T-helper 1 cell treated with Interleukin-12 subunit alpha and Interleukin-12 subunit beta and Interleukin-4 antibody, amounts not matched to agents 30 ng/mL and 1 ng/mL, for 36 hours (primary cell): ENCODE results near the gene LATS2. TPM values are rescaled to one million over a fixed set of nuclear protein-coding genes. Genes with fewer than 3 reads are reported as not detected.

Experiments used
- intact Hi-C: fragments of 100-400 bp; cut with micrococcal nuclease; formaldehyde crosslinking; loops from one replicate; pipeline ENCODE4 v1.15.1; 2024
- total RNA-seq: library from RNA; stranded (reverse); gene quantifications from 2 replicates; pipeline ENCODE4 v1.2.3, GENCODE V29; 2022

LATS2 gene
- 2.3 and 4.0 TPM in 2 replicates for total RNA-seq

DNA sequence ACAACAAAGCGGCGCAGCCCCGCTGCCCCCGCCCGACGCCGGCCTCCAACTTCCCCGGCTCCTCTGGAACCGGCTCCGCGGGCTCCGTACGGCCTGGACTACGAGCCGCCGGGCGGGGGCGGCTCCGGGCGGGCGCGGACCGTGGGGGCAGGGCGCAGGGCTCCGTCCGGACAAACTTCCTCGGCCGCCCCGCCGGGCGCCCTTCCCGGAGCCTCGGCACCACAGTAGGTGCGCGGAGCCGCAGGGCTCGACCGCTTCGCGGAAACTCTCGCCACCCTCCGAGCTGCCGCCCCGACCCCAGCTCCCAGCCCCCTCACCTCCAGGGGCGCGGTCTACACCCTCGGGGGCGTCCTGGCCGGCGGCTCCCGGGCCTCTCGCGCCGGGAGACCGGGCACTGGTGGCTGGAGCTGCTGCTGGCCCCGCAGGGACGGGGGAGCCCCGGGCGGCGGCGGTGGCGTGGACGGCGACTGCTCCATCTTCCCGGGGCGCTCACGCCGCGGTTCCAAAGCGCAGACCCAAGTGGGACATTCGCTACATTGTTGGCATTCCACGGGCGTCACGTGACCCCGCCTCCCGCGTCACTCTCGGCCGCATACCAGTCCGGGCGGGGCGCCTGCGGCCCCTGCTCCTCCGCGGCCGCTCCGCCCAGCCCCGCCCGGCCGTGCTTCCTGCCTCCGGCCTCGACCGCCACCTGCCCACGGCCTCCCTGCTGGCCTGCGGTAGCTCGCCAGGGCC lies at the start of gene LATS2:
LATS2 (minus strand) TSS at position 558 of the 735 bp plus-strand sequence. CDS start 15,560 bp downstream, outside the sequence.
- intact Hi-C loops = loop anchor here (1.0 to 5.0 kb wide), 4 partner anchors 14 to 416 kb away; no protein-coding TSS in a partner anchor

DNA sequence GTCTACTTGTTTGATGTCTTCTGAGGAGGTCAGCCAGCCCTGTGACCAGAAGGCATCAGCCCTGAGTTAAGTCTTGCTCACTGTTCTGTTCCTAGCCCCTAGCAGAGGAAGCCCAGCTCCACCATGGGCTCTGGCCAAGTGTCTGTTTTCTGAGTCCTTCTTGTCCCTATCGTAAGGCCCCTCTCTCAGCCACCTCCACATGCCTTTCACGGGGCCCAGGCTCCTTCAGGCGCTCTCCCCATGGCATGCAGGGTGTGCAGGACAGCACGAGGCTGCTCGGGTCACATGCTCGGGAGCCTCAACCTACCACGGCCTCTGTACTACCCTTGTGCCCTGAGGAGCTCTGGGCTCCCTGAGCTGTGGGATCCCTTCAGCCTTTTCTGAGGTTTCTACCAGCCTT lies 47.8 kb upstream of the LATS2 start:
- intact Hi-C loops = no loop called here

DNA sequence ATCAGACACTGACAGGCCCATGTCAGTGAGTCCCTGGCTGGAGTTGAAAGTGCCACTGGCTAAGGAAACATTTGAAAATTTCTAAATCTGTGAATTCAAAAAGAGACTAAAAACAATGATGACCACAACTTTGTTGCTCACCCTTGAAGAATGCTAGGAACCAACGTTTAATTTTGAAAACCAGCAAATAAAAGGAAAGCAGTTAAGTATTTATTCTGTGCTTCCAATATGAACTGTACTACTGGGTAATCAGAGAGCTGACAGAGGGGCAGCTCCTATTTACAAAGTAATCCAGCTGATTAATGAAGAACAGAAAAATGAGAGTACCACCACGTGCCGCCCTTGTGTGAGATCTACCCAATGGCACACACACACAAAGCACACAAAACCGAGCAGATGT lies 44.7 kb upstream of the LATS2 start:
- intact Hi-C loops = no loop called here

DNA sequence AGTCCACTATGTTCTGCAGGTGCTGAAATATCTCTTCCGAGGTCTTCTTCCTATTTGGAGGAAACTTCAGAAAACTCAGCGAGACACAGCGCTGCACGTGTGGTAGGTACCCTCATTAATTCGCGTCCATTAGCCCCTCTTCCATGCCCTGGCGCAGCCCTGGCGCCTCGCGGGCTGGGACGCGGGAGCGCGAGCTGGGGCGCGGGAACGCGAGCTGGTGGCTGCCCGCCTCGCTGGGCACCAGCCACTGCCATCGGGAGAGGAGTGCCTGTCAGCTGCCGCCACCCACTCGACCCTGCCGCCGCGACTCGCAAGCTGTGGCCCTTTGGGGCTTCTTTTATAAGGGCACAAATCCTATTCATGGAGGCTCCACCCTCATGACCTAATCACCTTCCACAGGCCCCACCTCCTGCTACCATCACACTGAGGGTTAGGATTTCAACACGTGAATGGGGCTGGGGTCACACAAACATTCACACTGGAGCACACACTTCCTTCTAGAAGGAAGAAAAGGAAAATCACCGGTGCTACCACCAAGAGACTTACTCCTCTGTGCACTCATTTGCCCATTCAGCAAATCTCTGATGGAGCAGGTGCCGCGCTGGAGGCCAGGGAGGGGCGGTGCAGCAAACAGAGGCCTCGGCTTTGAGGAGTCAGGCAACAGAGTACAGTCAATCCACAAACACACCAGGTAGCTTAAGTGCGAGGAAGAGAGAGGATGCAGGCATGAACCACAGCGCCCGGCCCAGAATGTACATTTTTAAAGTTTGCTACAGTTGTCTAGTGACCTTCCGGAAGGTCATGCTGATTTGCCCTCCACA lies 43.0 kb upstream of the LATS2 start:
- intact Hi-C loops = no loop called here

DNA sequence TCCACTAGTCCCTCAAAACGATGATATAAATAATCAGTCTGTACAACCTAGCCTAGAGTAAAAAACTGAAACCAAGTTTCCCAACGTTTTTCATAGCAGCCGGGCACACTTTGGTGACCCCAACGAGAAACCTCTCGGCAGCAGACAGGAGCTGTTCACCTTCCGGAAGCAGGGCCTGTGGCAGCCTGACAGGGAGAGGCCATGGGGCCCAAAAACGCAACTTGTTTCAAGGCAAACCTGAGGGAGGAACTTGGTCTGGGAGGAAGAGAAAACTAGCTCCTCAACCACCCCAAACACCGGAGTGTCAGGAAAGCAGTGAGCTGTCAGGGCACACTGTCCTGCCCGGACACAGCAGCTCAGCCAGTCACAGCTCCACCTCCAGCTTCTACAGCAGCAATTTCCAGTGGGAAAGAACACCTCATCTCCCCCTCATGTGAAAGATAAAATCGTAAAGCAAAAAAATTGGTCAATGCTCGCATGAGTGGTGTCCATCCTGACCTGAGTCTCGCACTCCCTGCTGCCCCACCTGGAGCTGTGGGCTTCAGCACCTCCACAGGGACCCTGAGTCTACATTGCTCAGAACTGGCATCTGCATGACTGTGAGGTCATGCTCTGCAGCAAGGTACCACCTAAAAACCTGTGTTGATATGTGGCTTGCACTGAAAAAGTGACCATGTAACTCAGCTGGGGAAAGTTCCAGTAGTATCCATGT lies 40.6 kb upstream of the LATS2 start:
- intact Hi-C loops = no loop called here

DNA sequence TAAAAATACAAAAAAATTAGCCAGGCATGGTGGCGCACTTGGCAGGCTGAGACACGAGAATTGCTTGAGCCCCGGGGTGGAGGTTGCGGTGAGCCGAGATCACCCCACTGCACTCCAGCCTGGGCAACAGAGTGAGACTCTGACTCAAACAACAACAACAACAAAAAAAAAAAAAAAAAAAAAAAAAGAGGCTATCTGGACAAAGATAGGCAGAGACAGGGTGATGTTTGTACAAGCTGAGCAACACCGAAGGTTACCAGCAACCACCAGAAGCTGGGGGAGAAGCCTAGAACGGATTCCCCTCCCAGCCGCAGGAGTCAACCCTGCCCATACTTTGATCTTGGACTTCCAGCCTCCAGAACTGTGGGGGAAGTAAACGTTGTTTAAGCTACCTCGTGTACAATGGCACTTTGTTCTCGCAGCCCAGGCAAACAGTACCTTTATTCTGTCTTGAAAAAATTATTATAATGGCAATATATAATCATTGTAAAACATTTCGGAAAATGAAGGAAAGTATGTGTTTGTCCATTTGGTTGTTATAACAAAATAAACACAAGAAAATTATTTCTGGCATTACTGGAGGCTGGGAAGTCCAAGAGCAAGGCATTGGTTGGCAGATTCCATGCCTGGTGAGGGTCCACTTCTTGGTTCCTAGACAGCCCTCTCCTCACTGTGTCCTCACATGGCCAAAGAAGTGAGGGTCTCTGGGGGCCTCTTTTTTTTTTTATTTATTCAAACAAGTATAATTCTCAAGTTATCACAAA lies 39.8 kb upstream of the LATS2 start:
- intact Hi-C loops = no loop called here

DNA sequence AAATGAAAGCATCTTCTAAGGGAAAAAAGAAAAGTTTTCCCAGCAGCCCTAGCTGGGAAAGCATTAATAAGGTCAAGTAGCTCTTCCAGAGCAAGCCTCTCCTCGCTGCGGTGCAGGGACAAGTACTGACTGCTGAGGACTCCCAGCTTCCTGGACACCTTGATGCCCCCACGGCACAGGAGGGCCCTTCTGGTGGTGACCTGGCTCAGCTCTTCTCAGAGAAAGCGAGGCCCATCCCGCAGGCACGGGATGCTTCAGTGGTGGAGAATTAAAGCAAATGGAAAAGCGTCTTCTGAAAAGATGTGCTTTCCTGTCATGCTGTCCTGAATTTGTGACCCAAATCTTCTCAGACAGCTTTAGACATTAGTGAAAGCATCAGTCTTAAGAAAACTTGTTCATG lies 38.8 kb upstream of the LATS2 start:
- intact Hi-C loops = no loop called here

DNA sequence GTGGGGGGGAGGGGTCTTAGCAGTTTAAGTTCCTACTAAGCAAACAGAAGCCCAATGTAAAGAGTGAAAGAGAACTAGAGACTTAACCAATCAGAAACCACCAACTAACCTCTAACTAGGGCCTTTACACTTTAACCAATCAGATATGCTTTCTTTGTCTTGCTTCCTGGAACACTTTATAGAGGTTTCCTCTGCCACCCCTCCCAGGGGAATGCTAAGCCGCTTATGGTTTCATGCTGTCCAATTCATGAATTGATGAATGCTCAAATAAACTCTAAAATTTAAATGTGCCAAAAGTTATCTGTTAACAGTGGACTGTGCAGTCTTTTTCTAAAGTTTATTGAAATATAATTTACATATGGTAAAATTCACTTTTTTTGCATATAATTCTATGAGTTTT lies 33.9 kb upstream of the LATS2 start:
- intact Hi-C loops = no loop called here

DNA sequence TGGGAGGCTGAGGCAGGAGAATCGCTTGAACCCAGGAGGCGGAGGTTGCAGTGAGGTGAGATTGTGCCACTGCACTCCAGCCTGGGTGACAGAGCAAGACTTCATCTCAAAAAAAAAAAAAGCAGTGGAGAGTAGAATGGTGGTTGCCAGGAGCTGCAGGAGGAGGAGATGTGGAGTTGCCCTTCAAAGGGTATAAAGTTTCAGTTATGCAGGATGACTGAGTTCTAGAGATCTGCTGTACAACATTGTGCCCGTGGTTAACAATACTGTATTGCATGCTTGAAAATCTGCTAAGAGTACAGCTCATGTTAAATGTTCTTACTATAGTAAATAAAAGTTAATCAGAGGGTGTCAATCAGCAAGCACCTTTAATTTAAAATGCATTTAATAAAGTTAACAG lies 28.4 kb upstream of the LATS2 start:
- intact Hi-C loops = no loop called here

DNA sequence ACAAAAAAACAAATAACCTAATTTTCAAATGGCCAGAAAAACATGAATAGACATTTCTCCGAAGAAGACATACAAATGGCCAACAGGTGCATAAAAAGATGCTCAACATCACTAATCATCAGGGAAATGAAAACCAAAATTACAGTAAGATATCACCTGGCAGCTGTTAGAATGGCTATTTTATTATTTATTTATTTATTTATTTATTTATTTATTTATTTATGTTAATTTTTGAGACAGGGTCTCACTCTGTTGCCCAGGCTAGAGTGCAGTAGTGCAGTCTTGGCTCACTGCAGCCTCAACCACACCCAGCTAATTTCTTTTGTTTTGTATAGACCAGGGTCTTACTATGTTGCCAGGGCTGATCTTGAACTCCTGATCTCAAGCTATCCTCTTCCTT lies 27.1 kb upstream of the LATS2 start:
- intact Hi-C loops = no loop called here

DNA sequence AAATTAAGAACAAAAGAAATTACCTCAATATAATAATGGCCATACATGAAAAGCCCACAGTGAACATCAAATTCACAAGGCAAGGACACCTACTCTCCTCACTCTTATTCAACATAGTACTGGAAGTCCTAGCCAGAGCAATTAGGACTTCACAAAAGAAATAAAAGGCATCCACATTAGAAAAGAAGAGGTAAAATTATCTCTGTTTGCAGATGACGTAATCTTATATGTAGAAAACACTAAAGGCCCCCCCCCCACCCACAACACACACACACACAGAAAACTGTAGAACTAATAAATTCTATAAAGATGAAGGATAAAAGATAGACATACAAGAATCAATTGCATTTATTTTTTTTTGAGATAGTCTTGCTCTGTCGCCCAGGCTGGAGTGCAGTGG lies 25.5 kb upstream of the LATS2 start:
- intact Hi-C loops = no loop called here

DNA sequence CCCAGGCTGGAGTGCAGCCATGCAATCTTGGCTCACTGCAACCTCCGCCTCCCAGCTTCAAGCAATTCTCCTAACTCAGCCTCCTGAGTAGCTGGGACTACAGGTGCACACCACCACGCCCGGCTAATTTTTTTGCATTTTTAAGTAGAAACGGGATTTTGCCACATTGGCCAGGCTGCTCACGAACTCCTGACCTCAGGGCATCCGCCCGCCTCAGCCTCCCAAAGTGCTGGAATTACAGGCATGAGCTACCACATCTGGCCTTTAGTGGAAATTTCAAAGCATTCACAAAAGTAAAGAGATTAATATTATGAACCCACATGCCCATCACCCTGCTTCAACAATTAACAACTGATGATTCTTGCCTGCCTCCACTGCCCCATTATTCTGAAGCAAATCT lies 20.5 kb upstream of the LATS2 start:
- intact Hi-C loops = no loop called here

DNA sequence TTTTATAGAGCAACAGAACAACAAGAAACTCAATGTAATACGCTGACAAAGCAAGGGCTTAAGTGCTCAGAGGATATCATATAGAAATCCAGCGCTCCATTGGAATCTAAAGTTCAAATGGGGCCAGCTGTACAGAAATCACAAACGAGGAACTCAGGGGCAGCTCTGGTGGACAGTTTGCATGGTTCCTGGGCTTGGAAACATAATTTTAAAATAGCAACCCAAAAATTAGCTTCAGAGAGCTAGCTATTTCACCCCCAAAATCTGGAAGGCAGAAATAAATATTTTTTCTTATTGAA lies 19.2 kb upstream of the LATS2 start:
- intact Hi-C loops = no loop called here

DNA sequence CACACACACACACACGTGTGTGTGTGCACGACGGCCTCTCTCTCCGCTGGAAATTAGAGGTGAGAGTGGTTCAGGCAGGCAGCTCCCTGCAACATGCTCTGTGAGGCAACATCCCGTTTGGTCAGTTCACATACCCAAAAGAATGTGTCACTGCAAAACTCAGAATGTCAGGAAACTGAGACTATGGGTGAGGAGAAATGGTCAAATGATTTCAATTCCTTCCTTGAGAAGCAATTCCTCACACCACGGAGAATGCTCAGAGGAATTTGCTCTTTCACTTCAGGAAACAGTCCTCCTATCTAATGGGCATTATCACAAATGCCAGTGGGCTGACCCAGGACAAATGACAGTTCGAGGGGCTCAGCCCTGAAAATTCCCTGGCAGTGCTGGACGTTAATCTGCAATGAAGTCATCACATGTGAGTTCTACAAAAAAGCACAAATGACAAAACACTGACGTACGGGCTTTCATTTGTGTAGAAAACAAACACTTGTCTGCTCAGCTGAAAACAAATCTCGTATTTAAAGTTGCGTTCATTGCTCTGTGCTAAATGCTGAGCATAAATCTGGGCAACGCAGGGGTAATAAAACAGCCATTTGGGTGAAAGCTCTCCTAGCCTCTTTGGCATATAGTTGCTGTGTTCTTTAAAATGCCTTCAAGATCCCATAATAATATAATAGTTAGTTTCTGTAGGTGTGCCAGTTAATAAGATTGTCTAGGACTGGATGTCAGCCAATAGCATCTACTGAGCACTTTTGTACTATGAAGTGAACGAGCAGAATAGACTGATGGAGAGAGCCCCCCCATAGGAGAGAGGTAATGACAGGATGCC lies 18.6 kb upstream of the LATS2 start:
- intact Hi-C loops = loop anchor here (5.0 to 10.0 kb wide), 2 partner anchors 63 to 305 kb away; partner anchors contain the start of gene EEF1AKMT1

DNA sequence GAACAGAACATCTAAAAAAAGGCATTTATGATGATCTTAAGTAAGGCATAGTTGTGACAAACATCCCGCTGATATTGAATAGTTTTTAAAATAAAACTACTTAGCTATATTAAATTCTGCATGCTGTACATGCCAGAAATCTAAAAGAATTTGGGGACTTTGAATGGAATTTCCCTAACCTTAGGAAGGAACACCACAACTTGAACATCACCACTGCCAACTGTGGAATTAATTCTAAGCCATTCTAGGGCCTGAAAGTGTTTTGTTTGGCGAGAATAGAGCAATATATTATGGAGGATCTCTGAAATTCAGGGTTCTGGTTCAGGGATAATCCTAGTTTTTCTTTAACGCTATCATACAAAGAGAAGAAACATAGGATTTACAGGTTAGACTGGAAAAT lies 17.8 kb upstream of the LATS2 start:
- intact Hi-C loops = loop anchor here (5.0 to 10.0 kb wide), 2 partner anchors 62 to 304 kb away; partner anchors contain the start of gene EEF1AKMT1

DNA sequence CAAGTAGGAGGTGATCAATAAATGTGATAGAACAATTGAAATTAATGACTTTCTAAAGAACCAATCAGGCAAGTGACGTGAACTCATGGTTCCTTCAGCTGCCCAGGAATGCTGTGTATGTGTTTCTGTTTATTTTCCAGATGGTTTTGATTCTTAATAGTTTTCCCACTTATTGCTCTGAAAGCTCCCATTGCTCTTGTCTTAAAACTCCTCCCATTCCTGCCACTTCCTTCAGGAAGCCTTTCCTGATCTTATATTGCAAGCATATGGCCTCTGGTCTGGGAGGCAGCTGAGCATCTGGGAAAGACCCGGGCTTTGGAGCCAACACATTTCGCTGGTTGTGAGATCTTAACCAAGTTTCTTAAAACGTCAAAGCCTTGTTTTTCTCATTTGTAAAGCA lies 17.1 kb upstream of the LATS2 start:
- intact Hi-C loops = loop anchor here (5.0 to 10.0 kb wide), 2 partner anchors 61 to 304 kb away; partner anchors contain the start of gene EEF1AKMT1

DNA sequence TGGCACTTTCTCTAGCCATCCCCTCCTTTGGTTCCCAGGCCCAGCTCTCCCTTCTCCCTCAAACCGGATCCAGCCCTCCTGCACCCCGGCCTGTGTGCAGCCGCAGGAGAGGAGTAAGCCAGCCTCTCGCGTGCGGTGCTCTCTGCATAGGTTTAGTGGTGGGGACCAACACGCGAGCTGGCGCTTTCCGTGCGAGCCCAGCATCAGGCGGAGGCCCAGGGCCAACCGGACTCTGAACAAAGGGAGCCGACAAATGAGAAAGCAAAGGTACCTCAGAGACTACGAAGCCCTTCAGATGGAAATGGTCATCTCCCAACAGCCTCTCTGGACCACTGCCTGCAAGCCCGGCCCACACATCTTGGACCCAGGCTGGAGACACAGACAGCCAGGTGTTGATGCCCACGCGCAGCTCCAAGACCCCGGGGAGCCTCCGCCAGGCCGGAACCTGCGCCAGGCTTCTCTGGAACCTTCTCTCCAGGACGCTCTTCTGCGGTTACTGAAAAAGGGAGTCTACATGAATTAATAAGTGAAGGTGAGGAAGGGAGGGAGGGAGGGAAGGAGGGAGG lies 16.5 kb upstream of the LATS2 start:
- intact Hi-C loops = loop anchor here (5.0 to 10.0 kb wide), 2 partner anchors 61 to 303 kb away; partner anchors contain the start of gene EEF1AKMT1

DNA sequence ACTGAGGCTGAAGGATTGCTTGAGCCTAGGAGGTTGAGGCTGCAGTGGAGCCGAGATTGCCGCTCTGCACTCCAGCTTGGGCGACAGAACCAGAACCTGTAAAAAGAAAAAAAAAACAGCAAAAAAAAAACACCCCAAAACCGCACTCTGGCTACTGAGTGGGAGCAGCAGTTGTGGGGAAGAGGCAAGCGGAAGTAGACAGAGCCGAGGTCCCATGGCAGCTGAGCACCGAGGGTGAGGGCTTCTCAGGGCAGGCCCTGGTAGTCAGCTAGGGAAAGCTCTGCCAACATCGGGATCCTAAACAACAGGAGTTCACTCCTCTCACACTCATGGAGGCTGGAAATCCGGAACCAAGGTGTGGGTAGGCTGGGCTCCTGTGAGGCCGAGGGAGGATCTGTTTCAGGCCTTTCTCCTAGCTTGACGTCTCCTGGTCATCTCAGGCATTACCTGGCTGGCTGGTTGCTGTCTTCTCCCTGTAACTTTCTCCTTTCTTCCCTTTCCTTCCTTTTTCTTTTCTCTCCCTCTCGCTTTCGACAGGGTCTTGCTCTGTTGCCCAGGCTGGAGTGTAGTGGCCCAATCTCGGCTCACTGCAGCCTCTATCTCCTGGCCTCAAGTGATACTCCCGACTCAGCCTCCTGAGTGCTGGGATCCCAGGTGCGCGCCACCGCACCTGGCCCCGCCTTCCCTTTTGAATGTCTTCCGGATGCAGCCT lies 15.8 kb upstream of the LATS2 start:
- intact Hi-C loops = loop anchor here (5.0 to 10.0 kb wide), 2 partner anchors 60 to 302 kb away; partner anchors contain the start of gene EEF1AKMT1

DNA sequence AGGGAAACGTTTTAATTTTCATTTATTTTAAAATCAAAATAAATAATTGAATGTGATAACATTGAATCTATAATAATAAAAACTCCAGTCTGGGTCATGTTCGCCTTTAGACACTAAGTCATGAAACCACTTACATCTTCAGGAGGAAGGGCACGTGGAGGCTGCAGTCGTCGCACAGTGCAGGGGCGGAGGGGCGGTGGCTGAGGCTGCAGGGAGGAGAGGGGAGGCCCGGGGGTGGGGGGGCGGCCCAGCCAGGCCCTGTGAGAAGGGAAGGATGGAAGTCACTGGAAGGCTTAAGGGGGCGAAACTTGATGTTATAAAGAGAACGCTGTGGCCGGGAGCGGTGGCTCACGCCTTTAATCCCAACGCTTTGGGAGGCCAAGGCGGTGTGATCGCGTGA lies 14.9 kb upstream of the LATS2 start:
- intact Hi-C loops = loop anchor here (5.0 to 10.0 kb wide), 2 partner anchors 59 to 301 kb away; partner anchors contain the start of gene EEF1AKMT1
